ENCODE measurements around the gene MAP3K14.
A peak's percentile ranks its signal among the peaks of the same experiment; 100 is the strongest.

Gene MAP3K14

GRCh38 chr17:45298546-45299285 is 18.1 kb downstream of the MAP3K14 start:
- peak; percentile 93 for DNase-seq

- no peak for DNase-seq
Measured at GRCh38 chr17:45296833-45297124, 20.0 kb downstream of the MAP3K14 start.

GRCh38 chr17:45296003-45296832 is 20.6 kb downstream of the MAP3K14 start:
- DNase-seq, result no peak

- DNase-seq, result no peak
Measured at GRCh38 chr17:45294506-45294905, 22.3 kb downstream of the MAP3K14 start.

- peak; percentile 30 for DNase-seq
Measured at GRCh38 chr17:45293413-45294211, 23.2 kb downstream of the MAP3K14 start.

- peak; percentile 44 for DNase-seq
Measured at GRCh38 chr17:45292696-45293412, 24.0 kb downstream of the MAP3K14 start.

- no peak for DNase-seq
Measured at GRCh38 chr17:45291171-45291805, 25.5 kb downstream of the MAP3K14 start.

GRCh38 chr17:45290269-45290765 is 26.5 kb downstream of the MAP3K14 start:
- peak; percentile 51 for DNase-seq

GRCh38 chr17:45289301-45290268 is 27.2 kb downstream of the MAP3K14 start:
- DNase-seq, result peak; percentile 60

- DNase-seq, result no peak
Measured at GRCh38 chr17:45288825-45289224, 28.0 kb downstream of the MAP3K14 start.

GRCh38 chr17:45287526-45288500 is 29.0 kb downstream of the MAP3K14 start:
- DNase-seq, result peak; percentile 69

- DNase-seq, result no peak
Measured at GRCh38 chr17:45286286-45286685, 30.5 kb downstream of the MAP3K14 start.

- DNase-seq, result no peak
Measured at GRCh38 chr17:45284176-45285140, 32.4 kb downstream of the MAP3K14 start.

GRCh38 chr17:45283711-45284110 is 33.1 kb downstream of the MAP3K14 start:
- DNase-seq, result no peak

GRCh38 chr17:45282683-45283644 is 33.9 kb downstream of the MAP3K14 start:
- peak; percentile 81 for DNase-seq

- DNase-seq, result peak; percentile 49
Measured at GRCh38 chr17:45279898-45280297, 36.9 kb downstream of the MAP3K14 start.

GRCh38 chr17:45277992-45278391 is 38.8 kb downstream of the MAP3K14 start:
- DNase-seq, result no peak

Measured in NCI-H524 treated with DMSO at 0.1 percent for 48 hours (cell line).